ENCODE data around the gene KMT2E. TPM values are rescaled to one million over a fixed set of nuclear protein-coding genes. Genes with fewer than 3 reads are reported as not detected.

Gene KMT2E
- total RNA-seq, 1 experiment from 2014 or later: 52.3 TPM

GRCh38 chr7:104978460-104978859 is 35.5 kb upstream of the KMT2E start:
- DNase-seq (ENCODE audit: low spot score) (no peak), ATAC-seq (no peak)
- no peaks in the 10 kb centered on the region for H3K27me3 Mint-ChIP-seq (ENCODE audit: low read depth)
- TF ChIP-seq STAT6 (CRISPR knock-in tag; conservative IDR thresholded peaks at IDR 0.05; ENCODE audit: low read depth) (no peak), AFF4 (CRISPR knock-in tag; IDR thresholded peaks at IDR 0.05; ENCODE audit: borderline replicate concordance) (no peak), USF2 (CRISPR knock-in tag; IDR thresholded peaks at IDR 0.05) (no peak)
- POLR2A ChIA-PET: interaction anchor here (1.3 kb wide), 1 partner anchor 37 kb away, joined by 4 read pairs; no protein-coding TSS in a partner anchor
- CTCF ChIA-PET: interaction anchor here (0.8 to 1.6 kb wide), 6 partner anchors 11 to 107 kb away, joined by 3 to 5 read pairs (median 4); no protein-coding TSS in a partner anchor
- peak overlapping the region; percentile 32; the same call in 1 of the 2 replicates for H3K27ac Mint-ChIP-seq
- no peaks in the 10 kb centered on the region for H3K36me3 Mint-ChIP-seq
- no peaks in the 10 kb centered on the region for H3K9me3 Mint-ChIP-seq
- H3K4me1 Mint-ChIP-seq: peaks cover 56% of the 10 kb centered on the region
- peak overlapping the region; percentile 41; the same call in 1 of the 2 replicates for H3K4me3 Mint-ChIP-seq

GRCh38 chr7:104979167-104979841 is 34.7 kb upstream of the KMT2E start:
- H3K4me1 Mint-ChIP-seq: peaks cover 56% of the 10 kb centered on the region
- ATAC-seq: peak; percentile 34
- H3K27ac Mint-ChIP-seq: peak overlapping the region; percentile 92
- CTCF ChIA-PET: interaction anchor here (0.5 to 1.6 kb wide), 9 partner anchors 12 to 786 kb away, joined by 3 to 5 read pairs (median 4); no protein-coding TSS in a partner anchor
- H3K27me3 Mint-ChIP-seq (ENCODE audit: low read depth): no peaks in the 10 kb centered on the region
- POLR2A ChIA-PET: interaction anchor here (0.5 to 1.3 kb wide), 2 partner anchors 36 to 53 kb away, joined by 3 to 4 read pairs; no protein-coding TSS in a partner anchor
- H3K4me3 Mint-ChIP-seq: peak overlapping the region; percentile 41
- H3K9me3 Mint-ChIP-seq: no peaks in the 10 kb centered on the region
- DNase-seq (ENCODE audit: low spot score): peak; percentile 19
- no peaks in the 10 kb centered on the region for H3K36me3 Mint-ChIP-seq
- no peak for TF ChIP-seq SMAD4 (CRISPR knock-in tag; IDR thresholded peaks at IDR 0.05)
- TF ChIP-seq STAT6 (CRISPR knock-in tag; conservative IDR thresholded peaks at IDR 0.05; ENCODE audit: low read depth): no peak
- TF ChIP-seq ZSCAN18 (CRISPR knock-in tag; IDR thresholded peaks at IDR 0.05): no peak
- no peak for TF ChIP-seq CBFB (CRISPR knock-in tag; IDR thresholded peaks at IDR 0.05; ENCODE audit: low read depth)
- no peak for TF ChIP-seq ERG (CRISPR knock-in tag; IDR thresholded peaks at IDR 0.05)
- no peak for TF ChIP-seq ZBTB43 (CRISPR knock-in tag; IDR thresholded peaks at IDR 0.05)
- TF ChIP-seq HMGXB4 (CRISPR knock-in tag; IDR thresholded peaks at IDR 0.05): 0 out of 2 replicates have a peak, but pooled peaks have one; percentile 25
- no peak for TF ChIP-seq NR3C1 (CRISPR knock-in tag; conservative IDR thresholded peaks at IDR 0.05; ENCODE audit: low read depth)
- TF ChIP-seq ZNF416 (CRISPR knock-in tag; IDR thresholded peaks at IDR 0.05): no peak
